ENCODE measurements around the gene TBC1D17. TPM values are rescaled to one million over a fixed set of nuclear protein-coding genes. Genes with fewer than 3 reads are reported as not detected.

TBC1D17 gene
- total RNA-seq: 46.0 TPM
- long read RNA-seq, transcript TBC1D17-201 (17 exons, 2,366 nt): major isoform, 73 of 108 reads
- long read RNA-seq, partial matches to known transcripts: 18 of 108 reads
- long read RNA-seq, other reads (novel, unspliced or antisense): 17 of 108 reads

DNA sequence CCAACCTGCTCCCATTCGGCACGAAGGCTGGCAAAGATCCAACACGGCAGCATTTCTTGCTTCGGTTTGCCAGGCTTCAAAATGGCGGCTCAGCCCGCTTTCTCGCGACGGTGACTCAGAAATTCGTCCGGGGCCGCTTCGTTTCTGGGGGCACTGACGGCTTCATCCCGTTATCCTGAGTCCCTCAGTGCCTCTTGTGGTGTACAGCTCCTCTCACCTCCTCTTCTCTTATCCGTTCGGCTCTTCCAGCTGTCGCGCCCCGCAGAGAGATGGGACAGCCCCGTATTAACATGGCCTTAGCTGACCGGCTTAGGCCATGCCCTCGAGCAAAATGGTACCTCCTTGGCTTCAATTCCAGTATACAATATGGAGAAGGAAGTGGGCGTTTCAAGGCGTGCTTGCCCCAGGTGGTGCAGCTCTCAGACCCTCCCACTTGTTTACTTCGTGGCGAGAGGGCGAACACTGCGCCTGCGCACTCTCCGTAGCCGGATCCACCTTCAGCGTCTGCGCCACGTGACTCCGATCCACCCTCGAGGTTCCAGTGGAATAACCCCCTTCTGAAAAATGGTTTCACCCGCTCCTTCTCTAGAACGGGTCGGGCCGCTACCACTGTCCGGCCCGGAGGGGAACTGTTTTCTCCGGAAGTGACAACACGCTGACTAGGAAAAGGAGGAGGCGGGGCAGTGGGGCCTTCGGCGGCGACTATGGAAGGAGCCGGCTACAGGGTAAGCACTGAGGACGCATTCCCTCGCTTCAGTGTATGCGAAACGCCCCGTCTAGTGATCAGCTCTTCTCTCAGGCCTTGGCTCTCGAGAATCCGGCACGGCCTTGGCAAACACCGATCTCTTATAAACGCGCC is at the start of gene TBC1D17, which contains the start of gene AKT1S1:
TBC1D17 (plus strand) TSS at position 683 of the 859 bp plus-strand sequence; CDS start at position 705, 22 bp downstream.
AKT1S1 (minus strand) TSS at position 336 of the 859 bp plus-strand sequence. CDS start 4,060 bp downstream, outside the sequence.
- ATAC-seq (ENCODE audit: poor library complexity) (peak; percentile 85), DNase-seq (peak; percentile 99)
- intact Hi-C loops (cut with DNase I): no loop called here

DNA sequence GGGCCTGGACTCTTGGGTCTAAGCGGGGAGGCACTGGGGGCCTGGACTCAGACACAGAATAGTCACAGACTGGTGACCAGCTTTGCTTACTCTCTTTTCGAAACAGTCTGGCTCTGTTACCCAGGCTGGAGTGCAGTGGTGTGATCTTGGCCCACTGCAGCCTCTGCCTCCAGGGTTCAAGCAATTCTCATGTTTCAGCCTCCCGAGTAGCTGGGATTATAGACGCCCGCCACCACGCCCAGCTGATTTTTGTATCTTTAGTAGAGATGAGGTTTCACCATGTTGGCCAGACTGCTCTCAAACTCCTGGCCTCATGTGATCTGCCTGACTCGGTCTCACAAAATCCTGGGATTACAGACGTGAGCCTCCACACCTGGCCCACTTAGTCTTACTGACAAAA is 48.3 kb upstream of the TBC1D17 start:
- intact Hi-C loops (cut with DNase I): no loop called here
- ATAC-seq (ENCODE audit: poor library complexity): no peak
- no peak for DNase-seq

DNA sequence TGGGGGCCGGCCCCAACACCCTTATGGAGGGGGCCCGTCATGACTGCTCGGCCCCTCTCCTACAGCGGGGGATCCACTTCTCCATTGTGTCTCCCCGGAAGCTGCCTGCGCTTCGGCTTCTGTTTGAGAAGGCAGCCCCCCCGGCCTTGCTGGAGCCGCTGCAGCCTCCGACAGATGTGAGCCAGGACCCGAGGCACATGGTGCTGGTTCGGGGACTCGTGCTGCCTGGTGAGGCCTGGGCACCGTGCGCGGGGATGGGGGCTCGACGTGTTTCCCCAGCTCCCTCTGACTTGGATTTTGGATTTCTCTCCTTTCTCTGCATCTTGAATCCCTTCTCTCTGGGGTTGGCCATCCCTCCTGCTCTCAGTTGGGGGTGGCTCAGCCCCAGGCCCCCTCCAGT is 47.8 kb upstream of the TBC1D17 start:
- ATAC-seq (ENCODE audit: poor library complexity) (no peak), DNase-seq (no peak)
- intact Hi-C loops (cut with DNase I): no loop called here

DNA sequence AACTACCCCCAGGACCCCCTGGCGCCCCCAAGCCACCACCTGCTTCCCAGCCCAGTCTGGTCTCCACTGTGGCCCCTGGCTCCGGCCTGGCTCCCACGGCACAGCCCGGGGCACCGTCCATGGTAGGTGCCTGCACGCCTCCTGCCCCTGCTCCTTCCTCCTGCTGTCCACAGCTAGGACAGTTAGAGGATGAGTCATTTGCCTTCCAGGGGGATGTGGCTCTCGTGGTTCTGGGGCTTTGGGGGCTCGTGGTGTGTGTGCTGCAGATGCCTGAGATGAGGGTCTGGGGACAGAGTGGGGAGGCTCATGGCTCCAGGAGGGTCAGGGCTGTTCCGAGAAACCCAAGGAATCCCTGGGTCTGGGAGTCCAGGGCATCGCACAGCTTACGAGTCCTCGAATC is 46.7 kb upstream of the TBC1D17 start:
- DNase-seq (no peak), ATAC-seq (ENCODE audit: poor library complexity) (no peak)
- intact Hi-C loops (cut with DNase I): no loop called here

DNA sequence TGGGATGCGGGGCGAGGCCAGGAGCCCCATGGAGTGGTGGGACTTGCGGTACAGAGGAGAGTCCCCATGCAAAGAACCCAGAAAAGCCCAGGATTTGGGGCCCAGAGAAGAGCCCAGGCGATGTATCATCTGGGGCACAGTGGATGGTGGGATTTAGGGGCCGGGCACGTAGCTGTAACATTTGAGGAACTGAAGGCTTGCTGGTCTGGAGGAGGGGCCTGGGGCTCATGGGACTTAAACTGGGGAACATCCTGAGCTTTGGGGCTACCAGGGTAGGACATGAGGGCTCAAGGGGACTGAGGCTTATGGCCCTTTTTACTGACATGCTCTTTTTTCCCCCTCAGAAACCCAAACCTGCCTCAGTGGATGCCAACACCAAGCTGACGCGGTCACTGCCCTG is 45.9 kb upstream of the TBC1D17 start:
- intact Hi-C loops (cut with DNase I): no loop called here
- DNase-seq (no peak), ATAC-seq (ENCODE audit: poor library complexity) (no peak)

DNA sequence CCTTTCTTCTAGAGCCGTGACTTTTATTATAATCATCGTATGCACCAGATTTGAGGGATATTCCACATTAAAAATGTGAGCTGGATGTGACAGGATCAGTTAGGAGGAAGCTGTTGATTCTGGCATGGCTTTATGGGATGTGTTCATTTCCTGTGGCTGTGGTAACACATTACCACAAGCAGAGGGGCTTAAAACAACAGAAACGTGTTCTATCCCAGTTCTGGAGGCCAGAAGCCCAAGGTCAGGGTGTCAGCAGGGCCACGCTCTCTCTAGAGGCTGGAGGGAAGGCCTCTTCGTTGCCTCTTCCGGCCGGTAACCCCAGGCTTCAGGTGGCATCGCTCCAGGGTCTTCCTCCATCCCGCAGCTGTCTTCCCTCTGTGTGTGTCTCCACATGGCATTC is 44.9 kb upstream of the TBC1D17 start:
- ATAC-seq (ENCODE audit: poor library complexity): no peak
- intact Hi-C loops (cut with DNase I): no loop called here
- DNase-seq: no peak

DNA sequence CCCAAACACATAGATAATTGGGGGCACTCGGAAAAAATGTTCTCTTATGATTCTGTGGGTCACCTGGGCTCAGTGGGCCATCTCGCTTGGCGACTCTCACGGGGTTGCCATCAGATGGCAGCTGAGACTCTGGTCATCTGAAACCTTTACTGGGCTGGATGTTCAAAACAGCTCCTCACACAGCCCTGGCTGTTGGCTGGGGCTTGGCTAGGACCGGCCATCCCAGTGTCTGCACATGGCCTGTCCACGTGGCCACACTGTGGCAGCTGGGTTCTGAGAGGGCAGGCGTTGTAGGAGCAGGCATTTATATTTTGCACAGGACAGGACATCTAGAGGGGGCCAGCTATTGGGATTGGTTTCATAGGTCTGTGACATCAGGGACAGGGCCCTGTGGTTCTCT is 43.9 kb upstream of the TBC1D17 start:
- no peak for ATAC-seq (ENCODE audit: poor library complexity)
- intact Hi-C loops (cut with DNase I): no loop called here
- DNase-seq: no peak

DNA sequence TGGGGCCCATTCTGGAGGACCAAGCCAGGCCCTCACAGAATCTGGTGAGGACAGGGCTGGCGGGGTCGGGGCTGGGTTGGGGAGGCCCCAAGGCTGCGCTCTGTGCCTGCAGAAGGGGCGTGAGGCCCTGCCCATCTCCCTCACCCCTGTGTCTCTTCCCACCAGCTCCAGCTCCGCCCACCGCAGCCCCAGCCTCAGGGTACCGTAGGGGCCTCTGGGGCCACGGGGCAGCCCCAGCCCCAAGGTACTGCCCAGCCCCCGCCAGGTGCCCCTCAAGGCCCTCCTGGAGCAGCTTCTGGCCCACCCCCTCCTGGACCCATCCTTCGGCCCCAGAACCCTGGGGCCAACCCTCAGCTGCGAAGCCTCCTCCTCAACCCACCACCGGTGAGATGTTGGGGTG is 41.9 kb upstream of the TBC1D17 start:
- DNase-seq (no peak), ATAC-seq (ENCODE audit: poor library complexity) (no peak)
- intact Hi-C loops (cut with DNase I): no loop called here

DNA sequence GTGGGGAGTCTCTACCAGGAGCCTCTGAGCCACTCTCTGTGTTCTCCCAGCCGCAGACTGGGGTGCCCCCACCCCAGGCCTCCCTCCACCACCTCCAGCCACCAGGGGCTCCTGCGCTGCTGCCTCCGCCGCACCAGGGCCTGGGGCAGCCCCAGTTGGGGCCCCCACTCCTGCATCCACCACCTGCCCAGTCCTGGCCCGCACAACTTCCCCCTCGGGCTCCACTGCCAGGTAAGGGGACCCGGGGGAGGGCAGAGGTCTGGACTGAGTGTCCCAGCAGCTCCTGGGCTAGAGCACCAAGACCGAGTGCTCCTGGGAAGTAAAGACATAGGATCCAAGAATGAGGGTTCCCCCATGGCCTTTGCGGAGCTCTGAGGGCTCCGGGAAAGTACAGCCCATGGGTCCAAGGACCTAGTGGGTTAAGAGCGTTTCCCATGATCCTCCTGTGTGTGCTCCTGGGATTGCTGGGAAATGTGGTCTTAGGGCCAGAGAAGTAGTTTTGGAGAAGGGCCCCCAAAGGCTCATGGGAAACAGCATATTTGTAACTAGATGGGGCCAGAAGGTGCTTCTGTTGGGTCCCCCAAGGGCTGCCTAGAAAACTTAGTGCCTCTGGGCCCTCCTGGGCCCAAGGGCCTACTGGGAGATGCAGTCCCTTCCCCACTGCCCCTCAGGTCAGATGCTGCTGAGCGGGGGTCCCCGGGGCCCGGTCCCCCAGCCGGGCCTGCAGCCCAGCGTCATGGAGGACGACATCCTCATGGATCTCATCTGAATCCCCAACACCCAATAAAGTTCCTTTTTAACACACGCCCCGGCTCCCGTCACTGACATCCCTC is 41.1 kb upstream of the TBC1D17 start:
- no peak for DNase-seq
- ATAC-seq (ENCODE audit: poor library complexity): no peak
- intact Hi-C loops (cut with DNase I): no loop called here

DNA sequence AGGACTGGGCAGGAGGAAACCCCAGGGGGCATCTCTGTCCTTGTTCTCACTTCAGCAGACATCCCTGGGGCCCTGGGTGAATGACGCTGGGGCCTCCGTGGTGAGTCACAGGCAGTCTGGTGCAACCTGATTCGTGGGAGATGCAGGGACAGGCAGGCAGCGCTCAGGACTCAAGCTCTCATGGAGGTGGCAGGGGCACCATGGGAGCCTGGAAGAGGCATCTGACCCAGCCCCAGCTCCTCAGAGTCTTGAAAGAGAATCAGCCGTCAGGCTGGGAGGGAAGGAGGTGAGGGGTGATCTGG is 40.5 kb upstream of the TBC1D17 start:
- intact Hi-C loops (cut with DNase I): no loop called here
- ATAC-seq (ENCODE audit: poor library complexity) (no peak), DNase-seq (no peak)

DNA sequence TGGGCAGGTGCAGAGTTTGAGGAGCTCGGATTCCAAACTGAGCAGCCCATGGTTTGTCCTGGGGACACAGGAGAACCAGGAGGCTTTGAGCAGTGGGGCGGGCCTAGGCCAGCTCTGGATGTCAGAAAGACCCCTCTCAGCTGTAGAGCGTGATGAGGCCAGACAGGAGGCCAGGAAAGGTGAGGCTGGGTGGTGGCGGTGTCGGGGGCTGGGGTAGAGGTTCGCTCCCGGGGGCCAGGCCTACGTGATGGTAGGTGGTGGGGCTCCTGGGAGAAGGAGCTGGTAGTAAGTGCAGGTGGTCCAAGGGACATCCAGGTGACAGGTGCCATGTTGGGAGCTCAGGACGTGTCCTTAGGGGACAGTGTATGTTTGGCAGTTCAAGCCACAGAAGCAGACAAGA is 40.1 kb upstream of the TBC1D17 start:
- ATAC-seq (ENCODE audit: poor library complexity) (no peak), DNase-seq (no peak)
- intact Hi-C loops (cut with DNase I): no loop called here

DNA sequence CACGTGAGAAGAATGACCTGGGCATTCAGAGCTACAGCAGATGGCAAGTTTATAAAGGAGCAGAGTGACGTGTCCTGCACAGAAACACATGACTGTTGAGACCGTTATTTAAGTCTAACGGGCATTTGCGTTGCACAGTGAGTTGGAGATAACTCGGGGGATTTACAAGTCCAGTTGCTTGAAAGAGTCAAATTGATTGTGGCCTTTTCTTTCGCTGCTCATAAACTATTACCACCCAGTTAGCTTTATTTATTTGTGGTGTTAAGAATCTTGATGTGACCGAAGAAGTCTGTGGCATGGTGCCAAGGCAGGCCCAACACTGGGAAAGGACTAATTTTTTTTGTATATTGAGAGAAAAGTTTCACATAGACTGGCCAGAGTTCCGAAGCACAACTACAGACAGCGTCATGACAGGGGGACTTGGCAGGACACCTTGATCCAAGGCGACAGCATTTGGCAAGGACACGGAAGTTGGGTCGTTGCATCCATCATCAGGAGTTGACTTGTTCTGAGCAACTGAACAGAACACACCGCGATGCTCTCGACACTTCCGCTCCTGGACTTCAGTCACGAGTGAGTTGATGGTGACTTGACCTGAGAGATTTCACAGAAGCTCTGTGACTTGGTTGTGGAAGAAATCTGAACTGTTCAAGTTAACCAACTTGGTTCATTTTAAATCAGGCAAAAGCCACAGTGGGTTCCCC is 38.5 kb upstream of the TBC1D17 start:
- intact Hi-C loops (cut with DNase I): no loop called here
- ATAC-seq (ENCODE audit: poor library complexity): peak; percentile 45

DNA sequence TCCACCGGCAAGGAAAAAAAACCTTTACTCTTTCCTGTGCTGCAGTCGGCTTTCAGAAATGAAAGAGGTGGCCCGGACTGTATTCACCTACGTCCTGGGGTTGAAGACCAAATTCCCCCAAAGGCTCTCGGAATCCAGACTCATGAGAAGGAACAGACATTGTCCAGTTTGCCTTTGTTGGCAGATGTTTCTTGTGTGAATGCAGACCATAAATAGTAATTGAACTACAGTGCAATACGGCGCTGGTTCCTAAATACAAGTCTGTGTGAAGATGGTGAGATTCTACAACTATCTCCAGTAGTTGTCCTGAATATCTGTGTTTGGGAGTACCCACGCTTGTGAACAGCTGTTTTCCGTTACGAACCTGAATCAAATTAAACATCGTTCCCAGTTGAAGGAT is 37.8 kb upstream of the TBC1D17 start:
- no peak for DNase-seq
- intact Hi-C loops (cut with DNase I): no loop called here
- no peak for ATAC-seq (ENCODE audit: poor library complexity)

More for the DNA sequence above, 38.5 kb upstream of the TBC1D17 start:
- no peak for DNase-seq

DNA sequence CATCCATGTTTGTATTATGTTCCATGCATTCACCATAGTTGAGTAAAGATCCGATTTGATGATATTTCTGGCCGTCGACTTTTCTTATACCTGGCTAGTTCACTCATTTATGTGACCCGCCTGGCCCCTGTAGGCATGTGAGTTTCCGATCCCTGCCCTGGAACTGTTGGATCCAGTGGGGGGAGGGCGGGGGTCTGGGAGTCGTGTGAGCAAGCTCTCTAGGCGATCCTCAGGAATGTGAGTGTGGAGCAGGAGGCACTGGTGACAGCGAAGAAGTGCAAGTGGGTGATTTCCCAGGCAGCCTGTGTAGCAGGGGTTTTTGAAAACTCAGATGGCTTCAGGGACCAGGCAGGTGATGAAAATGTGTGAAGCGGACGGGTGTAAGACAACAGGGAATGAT is 37.2 kb upstream of the TBC1D17 start:
- DNase-seq (no peak), ATAC-seq (ENCODE audit: poor library complexity) (no peak)
- intact Hi-C loops (cut with DNase I): no loop called here

DNA sequence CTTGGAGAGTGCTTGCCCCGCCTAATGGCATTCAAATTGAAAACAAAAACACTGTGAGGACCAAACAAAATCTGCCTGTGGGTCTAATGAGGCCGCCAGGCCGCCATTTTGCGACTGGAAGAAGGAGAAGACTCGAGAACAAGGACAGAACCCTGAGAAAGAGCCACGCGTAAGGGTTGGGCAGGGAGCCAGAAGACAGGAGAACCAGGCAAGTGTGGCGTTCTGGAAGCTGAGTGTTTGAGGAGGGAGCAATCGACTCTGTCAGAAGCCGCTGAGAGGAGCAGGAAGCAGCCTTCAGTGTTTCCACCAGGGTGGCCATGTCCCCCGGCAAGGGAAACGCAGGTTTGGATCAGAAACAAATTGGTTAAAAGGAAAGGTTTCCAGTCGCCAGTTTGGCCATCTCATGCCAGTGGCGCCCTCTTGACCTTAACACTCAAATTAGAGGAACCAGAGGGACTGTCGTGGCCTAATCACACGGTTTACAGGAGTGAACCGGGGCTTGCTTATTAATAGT is 36.7 kb upstream of the TBC1D17 start:
- intact Hi-C loops (cut with DNase I): no loop called here

DNA sequence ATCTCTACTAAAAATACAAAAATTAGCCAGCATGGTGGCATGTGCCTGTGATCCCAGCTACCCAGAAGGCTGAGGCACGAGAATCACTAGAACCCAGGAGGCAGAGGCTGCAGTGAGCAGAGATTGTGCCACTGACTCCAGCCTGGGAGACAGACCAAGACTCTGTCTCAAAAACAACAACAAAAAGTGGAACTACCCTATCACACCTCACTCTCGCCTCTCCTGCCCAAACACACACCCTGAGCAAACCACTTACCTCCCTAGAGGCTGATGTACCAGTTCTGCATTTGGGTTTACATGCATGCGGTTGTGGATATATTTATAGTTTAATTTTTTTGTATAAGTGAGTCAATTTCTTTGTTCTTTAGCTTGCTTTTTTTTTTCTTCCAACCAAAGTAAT is 34.2 kb upstream of the TBC1D17 start:
- DNase-seq (no peak), ATAC-seq (ENCODE audit: poor library complexity) (no peak)
- intact Hi-C loops (cut with DNase I): no loop called here

More for the DNA sequence above, 36.7 kb upstream of the TBC1D17 start:
- ATAC-seq (ENCODE audit: poor library complexity) (no peak), DNase-seq (no peak)

DNA sequence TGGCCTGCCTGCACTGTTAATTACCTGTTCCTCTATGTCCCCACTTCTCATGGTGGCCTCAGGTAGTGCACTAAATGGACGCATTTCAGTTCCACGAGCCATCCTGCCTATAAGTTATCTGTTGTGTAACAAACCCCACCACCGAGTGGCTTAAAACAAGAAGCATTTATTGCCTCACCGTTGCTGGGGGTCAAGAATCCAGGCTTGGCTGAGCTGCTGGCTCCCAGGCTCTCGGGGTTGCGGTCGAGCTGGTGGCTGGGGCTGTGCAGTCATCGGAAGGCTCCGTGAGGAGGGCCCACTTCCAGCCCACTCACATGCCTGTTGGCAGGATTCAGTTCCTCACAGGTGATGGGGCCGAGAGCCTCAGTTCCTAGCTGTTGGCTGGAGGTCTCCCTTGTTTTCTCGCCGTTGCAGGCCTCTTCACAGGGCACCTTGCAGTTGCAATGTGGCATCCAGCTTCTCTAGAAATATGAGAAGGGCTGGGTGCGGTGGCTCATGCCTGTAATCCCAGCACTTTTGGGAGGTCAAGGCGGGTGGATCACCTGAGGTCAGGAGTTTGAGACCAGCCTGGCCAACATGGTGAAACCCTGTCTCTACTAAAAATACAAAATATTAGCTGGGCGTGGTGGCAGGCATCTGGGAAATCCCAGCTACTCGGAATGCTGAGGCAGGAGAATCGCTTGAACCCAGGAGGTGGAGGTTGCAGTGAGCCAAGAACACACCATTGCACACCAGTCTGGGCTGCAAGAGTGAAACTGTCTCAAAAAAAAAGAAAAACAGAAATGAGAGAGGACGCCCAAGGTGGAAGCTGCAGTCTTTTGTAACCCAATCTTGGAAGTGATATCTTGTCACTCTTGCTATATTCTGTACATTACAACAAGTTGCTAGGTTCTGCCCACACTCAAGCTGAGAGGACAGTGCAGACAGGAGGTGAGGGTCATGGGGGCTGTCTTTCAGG is 33.1 kb upstream of the TBC1D17 start:
- intact Hi-C loops (cut with DNase I): no loop called here
- no peak for ATAC-seq (ENCODE audit: poor library complexity)
- no peak for DNase-seq

DNA sequence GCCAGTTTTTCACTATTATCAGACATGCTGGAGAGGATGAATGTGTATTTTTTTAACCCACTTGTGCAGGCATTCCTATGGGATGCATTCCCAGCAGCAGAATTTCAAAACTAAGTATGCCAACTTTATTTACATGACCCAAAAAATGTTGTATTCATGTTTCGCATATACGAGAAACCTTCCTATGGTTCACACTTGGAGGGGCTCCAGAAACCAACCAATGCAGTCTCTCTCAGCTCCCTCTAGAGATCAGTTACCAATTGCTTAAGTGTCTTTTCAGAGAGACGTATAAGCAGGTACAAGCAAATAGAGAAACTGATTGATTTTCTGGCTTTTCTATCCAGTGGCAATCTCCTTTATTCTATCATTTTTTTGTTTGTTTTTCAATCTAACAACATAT is 32.1 kb upstream of the TBC1D17 start:
- DNase-seq (no peak), ATAC-seq (ENCODE audit: poor library complexity) (no peak)
- intact Hi-C loops (cut with DNase I): no loop called here

Data from Right ventricle myocardium superior (tissue), 1 donor.